Measurements from ENCODE around the gene NAPEPLD.
"Not testable (repeated sequence)": the region's sequence is repeated elsewhere in the genome, so short reads cannot be mapped to it uniquely, and the experiment has no call there.

NAPEPLD gene

DNA sequence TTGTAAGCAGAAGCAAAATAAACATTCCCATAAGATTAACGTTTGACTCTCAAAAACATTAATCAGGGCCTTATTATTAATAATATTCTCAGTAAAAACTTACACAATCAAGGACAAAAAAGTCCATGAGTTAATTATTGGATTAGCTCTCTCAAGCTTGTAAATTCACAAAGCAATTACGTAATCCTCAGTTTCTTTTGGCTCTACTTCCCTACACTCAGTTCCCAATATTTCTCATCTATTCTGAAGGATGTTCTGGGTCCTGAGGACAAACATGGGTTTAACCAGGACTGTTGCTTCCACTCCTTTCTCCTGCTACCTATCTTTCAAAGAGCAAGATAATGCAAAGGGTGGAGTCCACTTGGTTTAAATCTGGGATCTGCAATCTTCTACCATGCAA is 89.4 kb downstream of the NAPEPLD start:
- no peak for DNase-seq
- Histone ChIP-seq H3K9ac (ENCODE audit: low read length) (no peak overlapping the region), H3K79me2 (ENCODE audit: low read length) (no peaks in the 10 kb centered on the region), H3K27ac (ENCODE audit: low read length) (no peak overlapping the region), H4K20me1 (ENCODE audit: insufficient read depth, low read length) (no peaks in the 10 kb centered on the region), H3K9me3 (replicated peaks; ENCODE audit: insufficient read depth, low read length) (no peaks in the 10 kb centered on the region), H3K4me2 (ENCODE audit: low read depth, low read length) (no peak overlapping the region), H3K4me3 (ENCODE audit: low read length) (no peak overlapping the region), H3K9me2 (replicated peaks; ENCODE audit: insufficient read depth, low read length) (no peaks in the 10 kb centered on the region), H3K27me3 (replicated peaks; ENCODE audit: insufficient read depth, low read length) (no peaks in the 10 kb centered on the region), H2AFZ (ENCODE audit: low read length) (no peak overlapping the region), H3K4me1 (ENCODE audit: low read length) (no peaks in the 10 kb centered on the region), H3K36me3 (replicated peaks; ENCODE audit: insufficient read depth, low read length) (no peaks in the 10 kb centered on the region), H3F3A (ENCODE audit: insufficient read depth, low read length) (no peaks in the 10 kb centered on the region)
- TF ChIP-seq, protein P1, sequence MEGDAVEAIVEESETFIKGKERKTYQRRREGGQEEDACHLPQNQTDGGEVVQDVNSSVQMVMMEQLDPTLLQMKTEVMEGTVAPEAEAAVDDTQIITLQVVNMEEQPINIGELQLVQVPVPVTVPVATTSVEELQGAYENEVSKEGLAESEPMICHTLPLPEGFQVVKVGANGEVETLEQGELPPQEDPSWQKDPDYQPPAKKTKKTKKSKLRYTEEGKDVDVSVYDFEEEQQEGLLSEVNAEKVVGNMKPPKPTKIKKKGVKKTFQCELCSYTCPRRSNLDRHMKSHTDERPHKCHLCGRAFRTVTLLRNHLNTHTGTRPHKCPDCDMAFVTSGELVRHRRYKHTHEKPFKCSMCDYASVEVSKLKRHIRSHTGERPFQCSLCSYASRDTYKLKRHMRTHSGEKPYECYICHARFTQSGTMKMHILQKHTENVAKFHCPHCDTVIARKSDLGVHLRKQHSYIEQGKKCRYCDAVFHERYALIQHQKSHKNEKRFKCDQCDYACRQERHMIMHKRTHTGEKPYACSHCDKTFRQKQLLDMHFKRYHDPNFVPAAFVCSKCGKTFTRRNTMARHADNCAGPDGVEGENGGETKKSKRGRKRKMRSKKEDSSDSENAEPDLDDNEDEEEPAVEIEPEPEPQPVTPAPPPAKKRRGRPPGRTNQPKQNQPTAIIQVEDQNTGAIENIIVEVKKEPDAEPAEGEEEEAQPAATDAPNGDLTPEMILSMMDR (IDR thresholded peaks at IDR 0.05; ENCODE audit: low read length), result no peak
- TF ChIP-seq EZH2phosphoT487 (IDR thresholded peaks at IDR 0.05; ENCODE audit: low read length) (no peak), EZH2 (optimal IDR thresholded peaks at IDR 0.05; ENCODE audit: low read depth, low read length) (no peak)

DNA sequence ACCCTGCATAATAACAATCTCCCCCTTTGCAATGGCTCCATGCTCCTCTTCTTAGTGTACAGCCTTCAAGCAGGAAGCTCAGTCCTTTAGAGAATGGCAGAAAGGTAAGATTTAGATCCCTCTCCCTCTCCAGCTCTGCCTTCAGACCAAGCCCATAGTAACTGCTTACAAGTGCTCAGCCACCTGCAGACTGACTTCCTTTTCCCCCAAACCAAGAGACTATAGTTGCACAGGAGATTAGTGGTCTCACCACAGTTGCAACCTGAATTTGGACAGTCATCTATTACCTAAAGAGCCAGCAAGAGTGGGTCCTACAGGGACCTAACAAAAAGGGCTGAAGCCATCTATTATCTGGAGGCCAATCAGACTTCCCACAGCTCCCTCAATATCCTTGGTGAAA is 90.8 kb downstream of the NAPEPLD start:
- no peaks in the 10 kb centered on the region for H3K4me1 ChIP-seq (ENCODE audit: low read length)
- H3K27ac ChIP-seq (ENCODE audit: low read length), result no peak overlapping the region
- H3K79me2 ChIP-seq (ENCODE audit: low read length), result no peaks in the 10 kb centered on the region
- no peaks in the 10 kb centered on the region for H3K9me2 ChIP-seq (replicated peaks; ENCODE audit: insufficient read depth, low read length)
- H3K4me2 ChIP-seq (ENCODE audit: low read depth, low read length), result no peak overlapping the region
- no peak overlapping the region for H2AFZ ChIP-seq (ENCODE audit: low read length)
- H3F3A ChIP-seq (ENCODE audit: insufficient read depth, low read length), result no peaks in the 10 kb centered on the region
- H3K9ac ChIP-seq (ENCODE audit: low read length), result no peak overlapping the region
- no peaks in the 10 kb centered on the region for H4K20me1 ChIP-seq (ENCODE audit: insufficient read depth, low read length)
- H3K36me3 ChIP-seq (replicated peaks; ENCODE audit: insufficient read depth, low read length), result no peaks in the 10 kb centered on the region
- no peaks in the 10 kb centered on the region for H3K9me3 ChIP-seq (replicated peaks; ENCODE audit: insufficient read depth, low read length)
- no peak overlapping the region for H3K4me3 ChIP-seq (ENCODE audit: low read length)
- TF ChIP-seq EZH2phosphoT487 (IDR thresholded peaks at IDR 0.05; ENCODE audit: low read length) (no peak), EZH2 (optimal IDR thresholded peaks at IDR 0.05; ENCODE audit: low read depth, low read length) (no peak)
- TF ChIP-seq, protein P1 (IDR thresholded peaks at IDR 0.05; ENCODE audit: low read length), result no peak
- DNase-seq, result no peak
- H3K27me3 ChIP-seq (replicated peaks; ENCODE audit: insufficient read depth, low read length), result no peaks in the 10 kb centered on the region

DNA sequence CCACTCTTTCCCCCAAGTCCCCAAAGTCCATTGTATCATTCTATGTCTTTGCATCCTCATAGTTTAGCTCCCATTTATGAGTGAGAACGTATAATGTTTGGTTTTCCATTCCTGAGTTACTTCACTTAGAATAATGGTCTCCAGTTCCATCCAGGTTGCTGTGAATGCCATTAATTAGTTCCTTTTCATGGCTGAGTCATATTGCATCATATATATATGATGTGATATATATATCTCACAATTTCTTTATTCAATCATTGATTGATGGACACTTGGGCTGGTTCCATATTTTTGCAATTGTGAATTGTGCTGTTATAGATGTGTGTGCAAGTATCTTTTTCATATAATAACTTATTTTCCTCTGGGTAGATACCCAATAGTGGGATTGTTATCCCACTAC is 92.9 kb downstream of the NAPEPLD start:
- H3K27me3 ChIP-seq (replicated peaks; ENCODE audit: insufficient read depth, low read length); H2AFZ ChIP-seq (ENCODE audit: low read length); H3K79me2 ChIP-seq (ENCODE audit: low read length); DNase-seq; H3F3A ChIP-seq (ENCODE audit: insufficient read depth, low read length); H3K27ac ChIP-seq (ENCODE audit: low read length); H3K36me3 ChIP-seq (replicated peaks; ENCODE audit: insufficient read depth, low read length); H3K4me1 ChIP-seq (ENCODE audit: low read length); H3K9me3 ChIP-seq (replicated peaks; ENCODE audit: insufficient read depth, low read length); H4K20me1 ChIP-seq (ENCODE audit: insufficient read depth, low read length); H3K9me2 ChIP-seq (replicated peaks; ENCODE audit: insufficient read depth, low read length); H3K9ac ChIP-seq (ENCODE audit: low read length); H3K4me3 ChIP-seq (ENCODE audit: low read length); H3K4me2 ChIP-seq (ENCODE audit: low read depth, low read length): not testable (repeated sequence)

DNA sequence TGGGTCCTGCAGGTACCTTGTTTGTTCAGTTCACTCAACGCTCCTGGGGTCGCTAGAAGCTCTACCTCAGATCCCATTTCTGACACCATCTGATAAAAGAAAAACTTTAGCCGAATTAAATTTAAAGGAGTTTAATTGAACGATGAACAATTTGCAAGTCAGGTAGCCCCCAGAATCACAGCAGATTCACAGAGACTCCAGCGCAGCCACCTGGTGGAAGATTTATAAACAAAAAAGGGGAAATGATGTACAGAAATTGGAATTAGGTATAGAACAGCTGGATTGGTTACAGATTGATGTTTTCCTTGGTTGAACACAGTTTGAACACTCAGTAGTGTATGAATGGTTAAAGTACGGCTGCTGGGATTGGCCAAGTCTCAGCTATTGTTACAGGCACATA is 97.4 kb downstream of the NAPEPLD start:
- Histone ChIP-seq H3K9me2 (replicated peaks; ENCODE audit: insufficient read depth, low read length) (no peaks in the 10 kb centered on the region), H3F3A (ENCODE audit: insufficient read depth, low read length) (no peaks in the 10 kb centered on the region), H3K4me1 (ENCODE audit: low read length) (no peaks in the 10 kb centered on the region), H3K27me3 (replicated peaks; ENCODE audit: insufficient read depth, low read length) (no peaks in the 10 kb centered on the region), H3K79me2 (ENCODE audit: low read length) (no peaks in the 10 kb centered on the region), H4K20me1 (ENCODE audit: insufficient read depth, low read length) (no peaks in the 10 kb centered on the region), H3K4me3 (ENCODE audit: low read length) (no peak overlapping the region), H3K27ac (ENCODE audit: low read length) (no peak overlapping the region), H2AFZ (ENCODE audit: low read length) (no peak overlapping the region), H3K36me3 (replicated peaks; ENCODE audit: insufficient read depth, low read length) (no peaks in the 10 kb centered on the region), H3K9me3 (replicated peaks; ENCODE audit: insufficient read depth, low read length) (no peaks in the 10 kb centered on the region), H3K4me2 (ENCODE audit: low read depth, low read length) (no peak overlapping the region), H3K9ac (ENCODE audit: low read length) (no peak overlapping the region)
- no peak for TF ChIP-seq EZH2 (optimal IDR thresholded peaks at IDR 0.05; ENCODE audit: low read depth, low read length)
- no peak for DNase-seq
